Jurkat, Clone E6-1 (cell line): ENCODE measurements around the gene SLFN12L.
A peak's percentile ranks its signal among the peaks of the same experiment; 100 is the strongest.
"Not testable (repeated sequence)": the region's sequence is repeated elsewhere in the genome, so short reads cannot be mapped to it uniquely, and the experiment has no call there.

Experiments used
- DNase-seq: peaks from one replicate; pipeline ENCODE4 v3.0.0-alpha.2; 2011; ENCODE audit warnings: low read depth, low spot score
- H3K4me3 ChIP-seq: 2 replicates; pipeline ENCODE4 v1.5.1; 2011; ENCODE audit warnings: mild to moderate bottlenecking, low read length, control low read depth, moderate library complexity

The SLFN12L gene

DNA sequence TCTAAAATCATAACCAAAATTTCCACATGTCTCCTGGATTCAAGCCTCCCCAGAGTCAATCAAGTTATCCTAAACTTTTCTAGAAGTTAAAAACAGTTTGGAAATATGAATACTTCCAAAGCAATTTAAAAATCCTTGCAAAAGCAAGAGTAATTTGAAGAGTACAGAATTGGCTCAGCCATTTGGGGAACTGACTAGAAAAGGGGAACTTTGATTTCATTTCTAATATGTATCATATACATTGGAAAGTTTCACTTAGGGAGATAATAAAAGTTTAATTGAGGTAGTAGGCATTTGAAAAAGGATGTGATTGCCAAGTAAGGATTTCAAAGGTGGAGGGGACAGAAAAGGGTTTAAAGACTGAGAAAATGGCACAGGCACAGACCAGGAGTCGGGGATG, 9.0 kb upstream of the SLFN12L start:
- no peak for DNase-seq
- no peak overlapping the region for H3K4me3 ChIP-seq

DNA sequence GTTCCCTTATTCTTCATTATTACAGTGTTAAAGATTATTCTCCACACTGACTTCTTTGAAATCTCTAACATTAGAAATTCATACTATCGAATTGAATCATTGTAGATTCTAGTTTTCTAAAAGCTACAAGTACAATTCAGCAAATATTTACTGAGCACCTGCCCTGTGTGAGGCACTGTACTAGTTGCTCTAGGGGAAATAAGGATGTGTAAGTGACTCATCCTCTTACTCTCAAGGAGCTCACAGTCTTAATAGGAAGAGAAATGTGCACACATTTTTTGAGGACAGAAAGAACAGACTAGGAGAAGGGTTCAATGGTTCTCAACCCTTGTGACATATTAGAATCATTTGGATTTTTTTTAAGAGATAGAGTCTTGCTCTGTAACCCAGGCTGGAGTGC, 7.7 kb upstream of the SLFN12L start:
- DNase-seq = no peak
- H3K4me3 ChIP-seq = no peak overlapping the region

DNA sequence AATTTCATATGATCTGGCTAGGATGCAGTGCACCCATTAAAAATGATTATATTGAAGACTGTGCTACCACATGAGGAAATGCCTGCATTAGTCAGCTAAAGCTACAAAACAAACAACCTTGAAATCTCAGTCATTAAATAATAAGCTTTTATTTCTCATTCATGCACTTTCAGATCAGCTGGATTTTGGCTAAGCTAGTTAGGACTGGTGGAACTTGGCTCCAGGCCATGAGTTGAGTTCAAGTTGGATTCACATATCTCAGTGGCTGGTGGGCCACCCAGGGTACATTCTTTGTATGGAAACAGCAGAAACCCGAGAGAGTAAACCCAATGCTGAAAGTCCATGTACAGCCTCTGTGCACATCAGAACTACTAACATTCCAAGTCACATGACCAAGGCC, 6.4 kb upstream of the SLFN12L start:
- DNase-seq = no peak
- H3K4me3 ChIP-seq = no peak overlapping the region

DNA sequence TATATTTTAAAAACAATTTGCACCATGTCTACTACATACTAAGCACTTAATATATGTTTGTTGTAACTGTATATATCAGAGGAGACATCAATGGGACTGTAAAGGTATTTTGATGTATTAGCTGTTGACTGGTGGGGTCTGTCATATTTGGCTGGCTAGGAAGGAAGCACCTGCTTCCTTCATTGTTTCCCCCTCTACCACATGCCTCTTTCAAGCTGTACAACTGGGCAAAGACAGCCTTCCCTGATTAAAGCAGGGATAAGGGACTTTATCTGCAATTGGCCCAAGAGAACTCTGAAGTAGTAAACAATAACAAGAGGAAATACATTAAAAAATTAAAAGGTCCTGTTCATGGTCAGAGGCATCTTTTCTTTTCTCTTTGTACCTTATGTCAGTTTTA, 5.5 kb upstream of the SLFN12L start:
- peak; percentile 61 for DNase-seq

GRCh38 chr17:35541434-35541833, 4.0 kb upstream of the SLFN12L start:
- peak overlapping the region; percentile 54 for H3K4me3 ChIP-seq
- DNase-seq = no peak

More for the DNA sequence above, 5.5 kb upstream of the SLFN12L start:
- no peak overlapping the region for H3K4me3 ChIP-seq

DNA sequence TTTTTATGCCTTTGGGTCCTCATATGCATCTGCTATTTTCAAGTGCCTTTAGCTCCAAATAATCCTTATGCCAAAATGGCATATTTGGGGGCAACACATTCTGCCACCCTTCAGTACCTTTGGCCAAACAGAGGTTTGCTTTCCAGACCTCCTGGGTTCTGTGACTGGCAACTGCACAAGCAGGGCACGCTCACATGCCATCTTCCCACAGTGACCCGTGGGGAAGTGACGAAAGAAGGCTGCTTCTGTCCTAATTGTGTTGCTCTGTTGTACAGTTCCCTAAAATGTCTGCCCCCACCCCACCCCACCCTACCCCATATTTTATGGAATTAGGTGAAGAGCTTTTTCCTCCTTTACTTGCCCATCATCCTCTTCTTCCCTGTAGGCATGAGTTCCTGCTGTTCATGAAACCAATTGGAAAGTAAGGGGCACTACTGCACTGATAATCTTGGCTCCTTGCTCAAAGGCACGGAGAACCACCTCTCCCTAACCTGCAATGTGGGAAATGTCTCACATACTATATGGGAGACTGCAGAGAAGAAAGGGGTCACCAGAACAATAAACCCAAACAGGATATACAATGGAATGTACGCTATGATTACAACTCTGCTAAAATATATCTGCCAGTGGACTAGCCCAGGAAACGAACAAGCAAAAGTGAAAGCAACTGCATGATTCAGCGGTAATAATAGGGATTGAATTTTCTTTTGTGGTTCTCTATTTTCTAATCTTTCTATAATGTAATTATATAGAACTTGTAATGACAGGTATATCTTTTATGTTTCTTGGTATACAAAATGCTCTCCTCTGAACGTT, 3.3 kb upstream of the SLFN12L start:
- H3K4me3 ChIP-seq = peak overlapping the region; percentile 54
- peak; percentile 54 for DNase-seq

- no peak for DNase-seq
- H3K4me3 ChIP-seq = no peak overlapping the region; the same call in 1 of the 2 replicates
These were observed 2.2 kb upstream of the SLFN12L start for GRCh38 chr17:35539659-35540026.

- no peak for DNase-seq
- no peak overlapping the region for H3K4me3 ChIP-seq
These were observed 760 bp downstream of the SLFN12L start for GRCh38 chr17:35536664-35537171.

GRCh38 chr17:35535406-35535805, 2.1 kb downstream of the SLFN12L start:
- not testable (repeated sequence) for H3K4me3 ChIP-seq

GRCh38 chr17:35534576-35535093, 2.8 kb downstream of the SLFN12L start:
- H3K4me3 ChIP-seq = no peak overlapping the region
- DNase-seq = no peak

More at GRCh38 chr17:35535406-35535805, 2.1 kb downstream of the SLFN12L start:
- DNase-seq = not testable (repeated sequence)

DNA sequence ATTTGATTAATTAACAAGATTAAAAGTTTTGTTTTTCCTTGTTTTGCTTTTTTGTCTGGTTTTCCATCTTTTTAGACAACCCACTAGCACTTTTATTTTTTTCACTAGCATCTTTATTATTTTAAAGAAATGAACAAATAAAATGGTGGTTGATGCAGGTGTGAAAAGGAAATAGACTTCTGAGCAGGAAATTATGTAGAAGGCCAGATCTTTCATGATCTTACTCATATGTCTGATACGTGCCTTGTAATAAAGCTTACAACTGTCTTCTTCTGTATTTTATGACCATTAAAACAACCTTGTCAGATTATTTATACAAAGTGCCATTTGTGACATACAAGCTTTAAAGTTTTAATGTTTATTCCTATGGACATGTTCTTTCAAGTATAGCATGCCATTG, 6.3 kb downstream of the SLFN12L start:
- H3K4me3 ChIP-seq = no peak overlapping the region

DNA sequence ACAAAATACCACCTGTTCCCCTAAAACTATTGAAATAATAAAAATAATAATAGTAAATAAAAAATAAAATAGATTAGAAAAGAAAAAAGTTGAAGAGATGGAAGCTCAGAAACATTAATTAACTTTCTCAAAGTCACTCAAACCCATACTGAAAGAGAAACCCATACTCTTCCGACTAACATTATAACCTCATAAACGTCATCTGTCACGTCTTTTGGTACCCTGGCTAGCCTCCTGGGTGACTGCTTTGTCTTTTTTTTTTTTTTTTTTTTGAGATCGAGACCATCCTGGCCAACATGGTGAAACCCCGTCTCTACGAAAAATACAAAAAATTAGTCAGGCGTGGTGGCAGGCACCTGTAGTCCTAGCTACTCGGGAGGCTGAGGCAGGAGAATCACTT, 7.6 kb downstream of the SLFN12L start:
- DNase-seq = no peak

More for the DNA sequence above, 6.3 kb downstream of the SLFN12L start:
- no peak for DNase-seq

DNA sequence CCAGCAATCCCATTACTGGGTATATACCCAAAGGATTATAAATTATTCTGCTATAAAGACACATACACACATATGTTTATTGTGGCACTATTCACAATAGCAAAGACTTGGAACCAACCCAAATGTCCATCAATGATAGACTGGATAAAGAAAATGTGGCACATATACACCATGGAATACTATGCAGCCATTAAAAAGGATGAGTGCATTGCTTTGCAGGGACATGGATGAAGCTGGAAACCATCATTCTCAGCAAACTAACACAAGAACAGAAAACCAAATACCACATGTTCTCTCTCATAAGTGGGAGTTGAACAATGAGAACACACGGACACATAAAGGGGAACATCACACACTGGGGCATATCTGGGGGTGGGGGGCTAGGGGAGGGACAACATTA, 8.2 kb downstream of the SLFN12L start:
- not testable (repeated sequence) for H3K4me3 ChIP-seq, DNase-seq

More for the DNA sequence above, 7.6 kb downstream of the SLFN12L start:
- no peak overlapping the region for H3K4me3 ChIP-seq

GRCh38 chr17:35523296-35523695, 14.2 kb downstream of the SLFN12L start:
- DNase-seq = no peak
- H3K4me3 ChIP-seq = no peak overlapping the region

DNA sequence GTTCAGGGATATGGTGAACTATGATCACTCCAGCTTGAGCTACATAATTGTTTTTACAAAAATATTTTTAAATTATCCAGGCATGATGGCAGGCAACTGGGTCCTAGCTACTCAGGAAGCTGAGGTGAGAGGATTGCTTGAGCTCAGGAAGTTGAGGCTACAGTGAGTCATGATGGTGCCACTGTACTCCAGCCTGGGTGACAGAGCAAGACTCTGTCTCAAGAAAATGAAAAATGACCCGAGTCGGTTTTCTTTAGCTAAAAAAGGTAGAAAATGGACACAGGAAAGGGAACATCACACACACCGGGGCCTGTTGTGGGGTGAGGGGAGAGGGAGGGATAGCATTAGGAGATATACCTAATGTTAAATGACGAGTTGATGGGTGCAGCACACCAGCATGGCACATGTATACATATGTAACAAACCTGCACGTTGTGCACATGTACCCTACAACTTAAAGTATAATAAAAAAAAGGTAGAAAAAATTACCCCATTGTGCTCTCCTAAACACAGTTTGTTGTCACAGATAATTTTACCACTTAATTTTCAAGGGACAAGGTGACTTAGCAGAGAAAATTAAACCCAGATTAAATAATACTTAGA, 15.7 kb downstream of the SLFN12L start:
- DNase-seq = peak; percentile 71
- H3K4me3 ChIP-seq = not testable (repeated sequence)

- no peak for DNase-seq
- H3K4me3 ChIP-seq = no peak overlapping the region
These were observed 16.3 kb downstream of the SLFN12L start for GRCh38 chr17:35521150-35521549.

DNA sequence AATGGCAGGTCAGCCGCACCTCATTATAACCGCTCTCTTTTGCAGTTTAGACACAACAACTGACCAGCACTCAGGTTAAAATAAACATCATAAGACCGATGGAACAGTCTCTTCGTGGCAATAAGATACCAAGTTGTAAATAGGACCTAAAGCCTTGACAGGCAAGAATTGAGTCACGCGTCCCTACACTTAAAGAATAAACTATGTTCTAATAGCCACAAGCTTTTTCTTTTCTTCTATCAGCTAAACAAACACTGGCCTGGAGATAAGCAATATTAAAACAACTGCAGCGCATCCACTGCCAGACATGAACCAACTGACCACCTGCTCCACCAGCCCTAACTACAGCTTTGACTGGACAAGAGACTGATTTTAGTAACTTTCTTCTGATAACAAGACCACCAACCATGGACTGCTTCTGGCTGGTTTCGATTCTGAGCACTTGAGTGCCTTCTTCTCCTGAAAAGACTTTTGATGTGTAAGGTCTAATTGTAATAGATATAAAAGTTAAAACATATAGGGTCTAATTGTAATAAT, 17.5 kb downstream of the SLFN12L start:
- DNase-seq = no peak
- H3K4me3 ChIP-seq = no peak overlapping the region

GRCh38 chr17:35519439-35519838, 18.0 kb downstream of the SLFN12L start:
- H3K4me3 ChIP-seq = no peak overlapping the region
- DNase-seq = no peak

GRCh38 chr17:35518431-35518830, 19.0 kb downstream of the SLFN12L start:
- not testable (repeated sequence) for DNase-seq, H3K4me3 ChIP-seq

DNA sequence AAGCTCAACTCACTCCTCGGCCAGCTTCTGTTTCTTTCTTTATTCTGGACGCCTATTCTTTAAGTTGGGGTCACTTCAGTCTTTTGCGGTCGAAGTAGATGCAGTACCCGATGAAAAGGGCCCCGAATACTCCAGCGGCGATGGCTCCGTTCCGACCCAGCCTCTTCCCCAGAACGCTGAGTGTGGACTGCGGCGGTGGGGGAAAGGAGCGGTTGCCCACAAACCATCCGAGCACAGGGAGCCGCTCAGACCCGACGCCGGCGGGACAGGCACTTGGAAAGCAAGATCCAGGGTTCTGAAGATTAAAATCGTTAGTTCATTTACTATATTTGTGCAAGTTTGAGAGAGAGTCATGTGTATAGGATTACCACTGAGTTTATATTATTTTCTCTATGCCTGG, 22.5 kb downstream of the SLFN12L start:
- DNase-seq = no peak
- H3K4me3 ChIP-seq = no peak overlapping the region
